HG03432 (cell line): ENCODE measurements around the gene OTX2.

Source experiments
- ATAC-seq: cut with Tn5 transposase; IDR thresholded peaks from one replicate; pipeline ENCODE4 v1.9.1; 2021; ENCODE audit warnings: mild to moderate bottlenecking, moderate library complexity; ENCODE audit not compliant: unreplicated experiment

Gene OTX2

GRCh38 chr14:56810147-56810719 lies at the start of gene OTX2:
Gene OTX2, minus strand, starts transcription at chr14:56810479. Its CDS starts 5,023 bp downstream, at chr14:56805456.
- no peak for ATAC-seq

GRCh38 chr14:56858422-56858821 lies 48.1 kb upstream of the OTX2 start:
- ATAC-seq = no peak

- no peak for ATAC-seq
These were observed 46.9 kb upstream of the OTX2 start for GRCh38 chr14:56857216-56857615.

GRCh38 chr14:56855891-56856461 lies 45.7 kb upstream of the OTX2 start:
- ATAC-seq = no peak

GRCh38 chr14:56854325-56854724 lies 44.0 kb upstream of the OTX2 start:
- no peak for ATAC-seq

- no peak for ATAC-seq
These were observed 37.0 kb upstream of the OTX2 start for GRCh38 chr14:56846970-56847930.

- no peak for ATAC-seq
These were observed 34.2 kb upstream of the OTX2 start for GRCh38 chr14:56844406-56845002.

GRCh38 chr14:56841611-56842010 lies 31.3 kb upstream of the OTX2 start:
- ATAC-seq = no peak

- no peak for ATAC-seq
These were observed 29.9 kb upstream of the OTX2 start for GRCh38 chr14:56840221-56840620.

- no peak for ATAC-seq
These were observed 18.9 kb upstream of the OTX2 start for GRCh38 chr14:56829151-56829550.

- no peak for ATAC-seq
These were observed 15.9 kb upstream of the OTX2 start for GRCh38 chr14:56826214-56826613.

- no peak for ATAC-seq
These were observed 11.7 kb upstream of the OTX2 start for GRCh38 chr14:56821805-56822610.

- no peak for ATAC-seq
These were observed 10.9 kb upstream of the OTX2 start for GRCh38 chr14:56821177-56821576.

- ATAC-seq = no peak
These were observed 7.2 kb upstream of the OTX2 start for GRCh38 chr14:56817396-56817921.

GRCh38 chr14:56816574-56817391 lies 6.5 kb upstream of the OTX2 start:
- ATAC-seq = no peak

GRCh38 chr14:56815745-56816144 lies 5.5 kb upstream of the OTX2 start:
- no peak for ATAC-seq

- no peak for ATAC-seq
These were observed 4.9 kb upstream of the OTX2 start for GRCh38 chr14:56814969-56815700.

GRCh38 chr14:56814519-56814959 lies 4.3 kb upstream of the OTX2 start:
- ATAC-seq = no peak

- ATAC-seq = no peak
These were observed 2.9 kb upstream of the OTX2 start for GRCh38 chr14:56813143-56813551.
